GM20431 (cell line): ENCODE results near the gene TBC1D22B.
"Not testable (repeated sequence)": the region's sequence is repeated elsewhere in the genome, so short reads cannot be mapped to it uniquely, and the experiment has no call there.

Source experiments
- in situ Hi-C: fragments of 300-500 bp; cut with MseI, MboI; formaldehyde crosslinking; loops from one replicate; pipeline ENCODE4 v1.15.0; 2020; ENCODE audit warnings: low sequenced_read_pairs; ENCODE audit not compliant: unreplicated experiment

TBC1D22B gene

GRCh38 chr6:37317312-37318038 lies 59.9 kb downstream of the TBC1D22B start:
- in situ Hi-C loops: no loop called here

- in situ Hi-C loops: no loop called here
These were observed 61.6 kb downstream of the TBC1D22B start for GRCh38 chr6:37319156-37319555.

- in situ Hi-C loops: no loop called here
These were observed 62.4 kb downstream of the TBC1D22B start for GRCh38 chr6:37319856-37320480.

GRCh38 chr6:37320646-37321045 lies 63.1 kb downstream of the TBC1D22B start:
- in situ Hi-C loops: no loop called here

- in situ Hi-C loops: no loop called here
These were observed 63.5 kb downstream of the TBC1D22B start for GRCh38 chr6:37321101-37321500.

- in situ Hi-C loops: no loop called here
These were observed 64.2 kb downstream of the TBC1D22B start for GRCh38 chr6:37321516-37322415.

GRCh38 chr6:37323580-37323979 lies 66.0 kb downstream of the TBC1D22B start:
- in situ Hi-C loops: no loop called here

GRCh38 chr6:37324131-37325033 lies 66.8 kb downstream of the TBC1D22B start:
- in situ Hi-C loops: no loop called here

GRCh38 chr6:37330345-37330744 lies 72.8 kb downstream of the TBC1D22B start:
- in situ Hi-C loops: not testable (repeated sequence)

GRCh38 chr6:37331047-37331446 lies 73.5 kb downstream of the TBC1D22B start:
- in situ Hi-C loops: no loop called here

- in situ Hi-C loops: no loop called here
These were observed 75.3 kb downstream of the TBC1D22B start for GRCh38 chr6:37332894-37333293.

- in situ Hi-C loops: no loop called here
These were observed 76.5 kb downstream of the TBC1D22B start for GRCh38 chr6:37334047-37334446.

GRCh38 chr6:37338317-37338716 lies 80.7 kb downstream of the TBC1D22B start:
- in situ Hi-C loops: not testable (repeated sequence)

- in situ Hi-C loops: no loop called here
These were observed 81.2 kb downstream of the TBC1D22B start for GRCh38 chr6:37338745-37339255.

- in situ Hi-C loops: no loop called here
These were observed 82.4 kb downstream of the TBC1D22B start for GRCh38 chr6:37339741-37340638.

GRCh38 chr6:37340639-37340943 lies 83.0 kb downstream of the TBC1D22B start:
- in situ Hi-C loops: no loop called here

GRCh38 chr6:37343248-37343647 lies 85.7 kb downstream of the TBC1D22B start:
- in situ Hi-C loops: no loop called here

- in situ Hi-C loops: no loop called here
These were observed 86.7 kb downstream of the TBC1D22B start for GRCh38 chr6:37344308-37344707.

GRCh38 chr6:37345804-37346203 lies 88.2 kb downstream of the TBC1D22B start:
- in situ Hi-C loops: not testable (repeated sequence)
